ENCODE results near the gene CYP2U1.
A peak's percentile ranks its signal among the peaks of the same experiment; 100 is the strongest.
"Not testable (repeated sequence)": the region's sequence is repeated elsewhere in the genome, so short reads cannot be mapped to it uniquely, and the experiment has no call there.

Gene CYP2U1

DNA sequence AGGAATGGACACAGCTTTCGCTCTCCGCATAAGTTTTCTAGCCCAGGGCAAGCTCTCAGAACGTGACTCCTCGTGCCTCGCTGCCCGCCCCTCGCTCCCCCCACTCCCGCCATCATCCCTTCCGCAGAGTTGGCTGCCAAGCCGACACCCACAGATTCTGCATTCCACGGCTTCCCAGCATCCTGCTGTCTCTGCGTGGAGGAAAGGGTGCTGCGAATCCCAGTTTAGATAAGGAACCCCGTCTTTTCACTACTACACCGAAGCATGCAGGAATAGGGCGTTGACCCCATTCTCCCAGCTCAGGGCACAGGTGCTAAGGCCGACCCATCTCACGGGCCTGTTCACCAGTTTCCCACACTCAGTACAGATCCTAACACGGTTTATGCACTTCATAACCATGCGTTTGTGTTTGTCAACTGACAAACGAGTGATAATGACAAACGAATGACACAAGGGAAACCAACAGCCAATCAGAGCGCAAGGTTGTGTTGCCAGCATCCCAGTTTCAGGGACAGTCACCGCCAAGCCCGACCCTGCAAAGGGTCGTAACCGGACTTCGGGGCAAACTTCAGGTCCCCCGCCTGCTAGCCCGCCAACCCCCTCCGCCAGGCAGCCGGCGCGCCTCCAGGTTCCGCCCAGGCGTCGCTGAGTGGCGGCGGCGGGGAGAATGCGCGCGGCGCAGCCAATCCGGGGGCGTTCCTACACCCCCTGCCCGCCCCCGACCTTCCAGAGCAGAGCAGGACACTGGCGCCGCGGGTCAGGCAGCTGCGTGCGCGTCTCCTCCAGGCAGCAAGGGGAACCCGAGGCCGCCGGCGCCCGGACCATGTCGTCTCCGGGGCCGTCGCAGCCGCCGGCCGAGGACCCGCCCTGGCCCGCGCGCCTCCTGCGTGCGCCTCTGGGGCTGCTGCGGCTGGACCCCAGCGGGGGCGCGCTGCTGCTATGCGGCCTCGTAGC, at the start of gene CYP2U1:
Gene CYP2U1, plus strand, starts transcription at position 729 of the 954 bp plus-strand sequence. Its CDS starts 95 bp downstream, at position 824.
- peak; percentile 68 for DNase-seq

DNA sequence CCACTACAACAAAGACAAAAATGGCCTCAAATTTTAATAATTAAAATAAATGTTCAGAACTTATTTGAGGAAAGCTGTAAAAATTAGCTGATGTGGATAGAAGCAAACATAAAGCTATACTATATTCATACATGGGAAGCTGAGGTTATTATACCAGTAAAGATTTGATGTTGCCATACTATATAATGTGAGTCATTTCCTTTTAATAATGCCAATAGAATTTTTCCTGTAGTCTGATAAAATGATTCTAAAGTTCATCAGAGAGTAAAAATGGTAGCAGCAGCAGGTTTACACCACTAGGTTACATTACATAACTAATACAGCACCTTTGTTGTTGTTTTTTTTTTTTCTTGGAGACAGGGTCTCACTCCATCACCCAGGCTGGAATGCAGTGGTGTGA, 45.5 kb upstream of the CYP2U1 start:
- DNase-seq, result no peak

DNA sequence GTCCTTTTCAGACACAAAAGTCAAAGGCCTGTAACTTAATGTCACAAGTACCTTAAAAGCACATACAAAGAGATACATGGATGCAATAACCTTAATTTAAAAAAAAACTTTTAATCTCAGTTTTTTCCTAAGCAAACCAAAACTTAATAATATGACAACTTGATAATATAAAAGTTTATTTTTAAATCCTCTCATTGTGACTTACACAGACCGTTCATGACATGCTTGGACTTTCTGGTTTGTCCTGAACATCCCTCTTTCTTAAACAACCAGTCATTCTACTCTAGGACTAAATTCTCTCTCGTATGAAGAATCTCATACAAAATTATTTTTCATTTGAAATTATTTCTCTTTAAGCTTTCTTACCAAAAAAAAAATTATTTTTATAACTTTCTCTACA, 43.1 kb upstream of the CYP2U1 start:
- no peak for DNase-seq

DNA sequence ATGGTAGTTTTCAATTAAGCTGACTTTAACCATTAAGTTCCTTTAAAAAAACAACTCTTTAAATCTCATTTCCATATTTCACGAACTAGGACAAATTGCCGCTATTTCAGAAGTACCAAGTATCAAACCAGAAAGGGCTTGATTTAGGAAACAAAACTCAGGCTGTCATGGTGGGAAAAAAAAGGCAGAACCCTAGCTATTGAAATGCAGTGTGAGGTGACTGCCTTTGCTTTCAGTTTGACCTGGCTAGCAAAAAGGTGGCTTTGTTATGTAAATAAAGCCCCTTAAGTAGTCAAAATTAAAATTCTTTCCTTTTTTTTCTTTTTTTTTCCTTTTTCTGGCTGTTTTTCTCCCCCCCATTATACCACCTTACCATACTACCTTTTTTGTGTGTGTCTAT, 40.6 kb upstream of the CYP2U1 start:
- DNase-seq, result no peak

DNA sequence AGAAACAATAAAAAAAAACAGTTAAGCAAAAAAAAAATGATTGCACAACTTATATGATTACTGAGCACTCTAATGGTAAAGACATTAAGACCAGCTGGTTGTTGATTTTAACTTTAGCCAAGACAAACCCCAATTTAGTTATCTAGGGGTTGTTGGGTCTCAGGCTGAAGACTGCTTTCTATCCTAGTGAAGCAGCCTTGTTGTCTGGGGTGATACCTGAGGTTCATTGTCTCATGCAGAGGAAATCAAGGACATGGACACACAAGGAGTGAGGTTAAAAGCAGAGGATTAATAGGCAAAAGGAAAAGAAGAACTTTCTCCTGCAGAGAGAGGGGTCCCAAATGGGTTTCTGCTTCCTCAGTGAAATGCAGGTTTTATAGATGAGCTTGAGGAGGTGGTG, 40.0 kb upstream of the CYP2U1 start:
- DNase-seq, result no peak

DNA sequence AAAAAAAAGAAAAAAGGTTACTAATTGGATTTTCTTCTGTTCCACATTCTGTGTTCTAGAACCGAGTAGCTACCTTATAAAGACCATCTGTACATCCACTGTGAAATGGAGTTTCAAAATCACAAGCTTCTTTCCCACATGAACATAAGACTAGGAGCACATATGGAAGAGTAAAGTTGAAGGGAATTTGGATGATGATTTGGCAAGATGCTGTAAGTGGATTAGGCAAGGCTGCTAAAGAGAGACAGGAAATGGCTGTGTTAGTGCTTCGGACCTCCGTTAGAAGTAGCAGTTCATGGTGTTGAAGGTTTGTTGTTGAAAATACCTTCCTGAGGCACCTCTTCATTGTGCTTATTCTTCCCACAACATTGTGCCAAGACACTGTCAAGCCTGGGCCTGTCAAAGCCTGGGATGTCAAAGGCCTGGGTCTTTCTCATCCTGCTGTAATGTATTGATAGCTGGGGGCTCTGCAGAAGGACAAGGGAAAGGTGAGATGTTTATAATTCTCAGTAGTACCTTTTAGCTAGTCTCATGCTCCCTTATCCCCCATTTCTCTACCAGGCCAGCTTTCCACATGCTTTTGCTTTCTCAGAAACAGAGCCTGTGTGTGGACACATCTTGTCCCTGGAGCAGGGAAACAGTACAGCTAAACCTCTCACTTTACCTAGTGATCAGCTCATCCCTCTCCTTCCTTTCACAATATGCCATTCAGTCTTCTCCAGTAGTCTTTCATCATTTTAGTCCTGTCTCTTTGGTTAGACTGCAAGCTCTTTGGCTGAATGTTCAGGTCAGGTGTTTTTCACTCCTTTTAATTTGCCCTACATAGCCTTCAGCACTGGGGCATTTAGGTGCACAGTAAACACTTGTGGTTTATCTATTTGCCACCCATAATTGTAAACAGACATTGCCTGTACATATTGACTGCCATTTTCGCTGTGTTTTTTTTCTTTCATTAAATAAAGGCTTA, 37.9 kb upstream of the CYP2U1 start:
- DNase-seq, result peak; percentile 51

DNA sequence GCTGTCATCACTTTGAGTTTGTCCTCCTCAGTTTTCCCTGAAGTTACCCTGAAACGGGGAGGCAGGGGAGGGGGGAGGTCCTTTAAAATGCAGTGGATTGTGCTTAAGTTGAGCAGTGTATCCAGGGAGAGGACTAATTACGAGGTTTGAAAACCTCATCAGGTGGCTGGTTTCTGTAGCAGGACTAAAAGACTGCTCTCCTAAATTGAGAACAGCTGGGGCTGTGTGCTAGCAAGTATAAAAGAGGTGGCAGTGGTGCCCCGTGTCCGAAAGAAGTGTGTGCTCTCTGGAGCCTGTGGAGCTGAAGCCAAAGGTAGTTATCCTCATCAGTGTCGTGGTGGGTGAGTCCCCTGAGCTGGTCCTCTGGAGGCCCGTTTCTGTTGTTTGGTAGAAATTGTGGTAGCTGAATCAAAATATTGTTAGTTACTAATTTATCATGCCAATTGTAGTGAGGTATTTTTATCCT, 37.2 kb upstream of the CYP2U1 start:
- DNase-seq, result no peak

DNA sequence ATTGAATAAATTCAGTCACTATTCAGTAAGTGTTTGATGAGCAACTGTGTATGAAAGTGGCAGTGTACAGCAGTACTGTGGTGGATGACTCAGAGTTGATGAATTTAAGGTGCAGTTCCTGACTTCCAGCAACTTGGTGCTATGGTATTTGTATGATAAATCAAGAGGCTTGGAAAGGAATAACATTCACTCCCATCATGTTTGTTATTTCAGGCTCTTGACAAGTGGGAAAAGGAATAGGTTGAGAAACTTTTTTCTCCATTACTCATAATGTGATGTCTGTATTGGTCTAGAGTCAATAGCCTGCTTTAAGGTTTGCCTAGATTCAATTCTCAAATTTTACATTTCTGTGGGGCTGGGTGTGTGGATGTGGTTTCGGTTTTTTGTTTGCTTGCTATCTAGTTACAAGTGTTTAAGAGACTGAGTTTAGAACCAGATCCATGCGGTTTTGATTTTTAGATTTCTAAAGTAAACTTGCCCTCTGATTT, 35.1 kb upstream of the CYP2U1 start:
- peak; percentile 92 for DNase-seq

DNA sequence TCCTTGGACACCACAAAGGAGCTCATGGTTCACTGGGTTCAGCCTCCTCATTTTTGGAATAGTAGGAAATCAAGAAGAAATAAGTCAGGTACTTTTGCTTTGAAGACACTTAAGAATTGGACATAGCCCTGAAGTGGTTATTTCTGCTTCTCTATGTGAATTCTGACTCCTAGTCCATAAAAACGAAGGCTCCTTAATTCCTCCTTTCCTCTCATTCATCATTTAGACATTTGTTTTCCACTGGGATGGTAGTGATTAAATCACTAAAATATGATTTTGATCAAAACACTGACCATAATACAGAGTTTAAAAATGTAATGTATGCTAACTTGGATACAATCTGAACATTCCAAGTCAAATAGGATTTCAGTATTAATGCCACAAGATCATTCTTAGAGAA, 34.7 kb upstream of the CYP2U1 start:
- DNase-seq, result peak; percentile 34

DNA sequence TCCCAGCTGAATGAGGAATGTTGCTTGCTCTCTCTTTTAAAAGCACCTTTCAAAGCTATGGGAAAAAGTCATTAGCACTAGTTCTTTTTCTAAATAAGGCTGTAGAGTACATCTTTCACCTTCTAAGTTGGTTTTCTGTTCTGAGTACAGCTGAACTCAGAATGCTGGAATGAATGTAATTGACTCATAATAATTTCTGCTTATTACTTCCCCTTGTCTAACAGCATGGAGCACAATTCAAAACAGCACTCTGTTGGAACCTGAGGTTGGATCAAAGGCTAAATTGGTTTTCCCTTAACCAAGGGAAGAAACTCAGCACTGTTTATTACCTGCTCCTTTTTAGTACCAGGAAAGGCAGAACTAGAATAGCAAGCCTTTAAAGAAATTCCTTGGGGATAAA, 33.5 kb upstream of the CYP2U1 start:
- peak; percentile 17 for DNase-seq

DNA sequence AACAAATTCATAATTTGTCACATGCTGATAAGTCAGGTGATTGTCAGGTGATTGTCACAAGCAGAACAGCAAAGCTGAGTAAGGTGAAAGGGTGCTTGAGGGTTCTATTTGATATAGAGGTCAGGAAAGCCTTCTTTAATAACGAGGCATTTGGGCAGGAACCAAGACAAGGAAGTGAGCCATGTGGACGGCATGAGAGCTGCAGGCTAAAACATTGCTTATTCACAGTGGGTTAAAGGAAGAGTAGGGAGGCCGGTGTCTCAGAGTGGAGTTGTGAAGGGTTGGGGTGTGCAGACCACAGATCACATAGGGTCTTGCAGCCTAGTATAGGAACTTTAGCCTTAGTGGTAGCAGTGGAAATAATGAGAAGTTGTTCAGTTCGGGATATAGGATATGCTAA, 31.3 kb upstream of the CYP2U1 start:
- peak; percentile 26 for DNase-seq

DNA sequence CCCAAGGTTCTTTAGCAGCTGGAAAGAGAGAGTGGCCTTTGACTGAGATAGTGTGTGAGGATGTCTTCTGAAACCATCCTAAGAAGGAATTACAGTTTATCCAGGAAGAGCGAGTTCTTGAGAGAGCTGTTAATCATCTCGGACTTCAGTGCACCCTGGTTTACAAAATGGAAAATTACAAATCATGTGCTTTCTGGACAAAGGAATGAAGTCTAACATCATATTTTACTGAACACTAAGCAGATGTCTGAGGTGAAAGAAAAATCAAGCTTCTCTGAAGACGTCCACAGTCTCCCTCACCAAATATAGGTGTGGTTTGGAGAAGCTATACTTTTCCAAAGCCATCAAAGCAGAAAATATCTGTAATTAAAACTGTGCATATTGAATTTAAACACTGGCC, 30.8 kb upstream of the CYP2U1 start:
- DNase-seq, result peak; percentile 15

DNA sequence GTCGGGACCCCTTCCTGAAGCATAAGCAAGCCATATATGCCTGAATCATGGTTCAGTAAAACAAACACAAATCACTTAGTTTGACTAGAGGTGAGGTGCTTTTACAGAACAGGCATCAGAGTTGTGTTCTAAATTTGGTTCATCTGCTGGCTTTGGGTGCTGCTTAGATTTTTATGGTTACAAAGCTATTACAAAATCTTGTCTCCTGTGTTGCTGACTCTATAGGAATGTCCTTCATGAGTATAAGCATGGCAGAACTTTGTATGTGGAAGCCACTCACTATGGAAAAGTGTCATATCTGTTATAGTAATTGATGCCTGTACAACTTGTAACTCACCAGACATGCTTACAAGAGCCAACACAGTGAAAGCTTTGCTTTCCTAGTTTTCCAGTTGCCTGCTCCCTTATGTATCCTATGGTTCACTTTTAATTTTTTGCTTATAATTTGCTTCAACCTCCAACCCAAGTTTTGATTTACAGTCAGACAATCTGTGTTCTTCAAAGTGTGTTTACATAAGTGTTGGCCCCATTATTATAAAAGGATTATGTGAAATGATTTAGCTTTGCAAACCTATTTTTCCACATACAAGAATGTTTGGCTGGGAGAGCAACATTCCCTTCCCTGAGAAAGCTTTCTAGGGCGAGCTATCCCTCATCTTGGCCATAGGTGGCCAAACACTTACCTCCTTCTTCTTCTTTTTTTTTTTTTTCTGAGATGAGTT, 30.0 kb upstream of the CYP2U1 start:
- DNase-seq, result no peak

DNA sequence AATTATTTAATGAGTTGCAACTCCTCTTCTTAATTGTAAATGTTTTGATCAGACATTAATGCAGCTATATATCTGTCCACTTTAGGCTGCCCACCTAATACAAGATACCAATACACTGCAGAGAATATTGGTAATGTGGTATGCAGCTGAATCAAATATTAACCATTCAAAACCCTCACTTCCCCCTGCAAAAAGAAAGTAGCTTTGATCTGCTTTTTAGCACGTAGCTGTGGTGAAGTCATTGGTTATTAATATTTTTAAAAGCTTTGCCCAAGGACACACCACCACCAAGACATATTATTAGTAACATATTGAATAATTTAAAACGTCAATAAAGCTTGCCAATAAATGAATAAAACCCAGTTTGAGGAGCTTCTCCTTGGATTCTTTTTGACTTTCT, 28.6 kb upstream of the CYP2U1 start:
- no peak for DNase-seq

DNA sequence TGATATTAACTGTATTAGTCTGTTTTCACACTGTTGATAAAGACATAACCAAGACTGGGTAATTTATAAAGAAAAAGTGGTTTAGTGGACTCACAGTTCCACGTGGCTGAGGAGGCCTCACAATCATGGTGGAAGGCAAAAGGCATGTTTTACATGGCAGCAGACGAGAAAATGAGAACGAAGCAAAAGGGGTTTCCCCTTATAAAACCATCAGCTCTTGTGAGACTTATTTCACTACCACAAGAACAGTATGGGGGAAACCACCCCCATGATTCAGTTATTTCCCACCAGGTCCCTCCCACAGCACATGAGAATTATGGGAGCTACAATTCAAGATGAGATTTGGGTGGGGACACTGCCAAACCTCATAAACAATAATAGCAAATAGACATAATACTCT, 26.3 kb upstream of the CYP2U1 start:
- DNase-seq, result not testable (repeated sequence)

DNA sequence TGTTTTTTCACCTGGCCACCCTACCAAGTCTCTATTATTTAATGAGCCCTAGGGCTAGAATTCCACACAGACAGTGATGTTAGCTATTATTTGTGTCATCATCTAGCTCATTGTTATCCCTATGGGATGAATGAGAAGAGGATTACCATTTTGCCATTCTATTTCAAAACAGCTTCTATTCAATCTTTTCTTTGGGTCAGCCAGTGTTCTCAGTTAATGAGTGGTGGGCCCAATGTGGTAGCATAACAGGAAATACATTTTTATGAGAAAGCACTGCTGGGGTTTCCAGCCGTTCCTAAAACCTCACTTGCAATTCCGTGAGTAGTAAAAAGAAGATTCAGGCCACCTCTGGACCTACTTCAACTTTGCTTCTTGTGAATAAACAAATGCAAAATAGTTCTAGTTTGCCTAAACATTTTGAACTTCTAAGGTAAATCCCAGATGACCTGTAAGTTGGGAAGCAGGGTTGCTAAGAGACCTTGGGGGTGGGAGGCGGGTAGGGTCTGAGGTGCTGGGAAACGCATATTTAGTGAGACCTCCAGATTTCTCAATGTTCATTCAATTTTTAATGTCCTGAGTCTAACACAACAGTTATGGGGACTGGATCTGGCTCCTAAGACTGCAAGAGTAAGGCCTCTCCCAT, 24.8 kb upstream of the CYP2U1 start:
- DNase-seq, result no peak

DNA sequence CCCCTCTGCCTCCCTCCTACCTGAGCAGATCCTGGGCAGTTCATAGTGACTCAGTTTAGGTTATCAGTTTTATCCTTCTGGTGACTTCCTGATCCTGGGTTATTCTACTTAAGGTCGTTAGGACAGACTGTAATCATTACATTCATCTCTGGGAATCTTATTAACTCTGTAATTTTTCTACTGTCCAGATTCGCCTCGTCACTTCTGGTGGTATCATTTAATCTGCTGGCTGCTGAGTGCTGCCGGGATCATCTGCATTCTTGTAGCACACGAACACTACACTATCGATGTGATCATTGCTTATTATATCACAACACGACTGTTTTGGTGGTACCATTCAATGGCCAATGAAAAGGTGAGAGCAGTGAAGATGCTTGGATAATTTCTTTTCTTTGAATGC, 23.0 kb upstream of the CYP2U1 start:
- no peak for DNase-seq

DNA sequence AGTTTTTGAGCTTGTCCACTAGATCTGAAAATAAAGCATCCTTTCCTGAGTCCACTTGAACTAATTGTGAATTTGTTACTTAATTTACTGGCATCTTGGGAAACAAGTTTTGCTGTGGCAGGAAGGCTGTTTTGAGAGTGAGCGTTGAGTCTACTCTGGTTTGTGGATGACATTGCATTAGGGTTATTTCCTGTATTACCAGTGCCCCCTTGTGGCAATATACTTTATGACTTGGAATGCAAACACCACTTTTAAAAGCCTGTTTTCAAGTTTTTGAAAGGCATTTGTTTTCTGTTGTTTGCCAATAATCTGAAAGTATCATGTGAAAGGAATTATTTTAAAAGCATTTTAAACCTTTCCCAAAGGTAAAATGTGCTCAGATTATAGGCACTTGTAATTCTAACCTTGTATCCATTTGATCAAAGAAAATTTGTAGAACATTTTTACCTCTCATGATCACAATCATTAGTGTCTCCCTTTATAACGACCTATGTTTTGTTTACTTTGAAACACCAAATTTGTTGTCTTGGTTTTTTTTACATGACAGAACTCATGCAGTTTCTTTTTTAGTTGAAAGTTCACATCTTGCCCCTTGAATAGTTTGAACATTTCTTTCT, 18.0 kb upstream of the CYP2U1 start:
- peak; percentile 47 for DNase-seq

DNA sequence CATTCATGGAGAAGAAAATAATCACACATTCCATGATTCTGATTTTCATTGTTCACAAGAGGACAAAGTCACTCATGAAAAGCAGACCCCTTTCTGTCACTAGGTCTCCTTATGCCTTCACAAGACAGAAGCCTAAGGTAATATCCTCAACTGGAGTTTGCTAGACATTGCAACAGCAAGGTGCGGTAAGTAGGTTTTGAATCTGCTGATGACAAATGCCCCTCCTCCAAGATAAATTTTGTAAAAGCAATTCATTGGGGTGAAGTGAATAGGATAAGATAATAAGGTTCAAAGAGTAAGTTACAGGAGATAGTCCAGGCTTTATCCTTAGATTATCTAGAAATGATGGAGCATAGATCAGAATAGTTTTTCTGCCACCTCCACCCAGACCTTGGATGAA, 16.1 kb upstream of the CYP2U1 start:
- no peak for DNase-seq

DNA sequence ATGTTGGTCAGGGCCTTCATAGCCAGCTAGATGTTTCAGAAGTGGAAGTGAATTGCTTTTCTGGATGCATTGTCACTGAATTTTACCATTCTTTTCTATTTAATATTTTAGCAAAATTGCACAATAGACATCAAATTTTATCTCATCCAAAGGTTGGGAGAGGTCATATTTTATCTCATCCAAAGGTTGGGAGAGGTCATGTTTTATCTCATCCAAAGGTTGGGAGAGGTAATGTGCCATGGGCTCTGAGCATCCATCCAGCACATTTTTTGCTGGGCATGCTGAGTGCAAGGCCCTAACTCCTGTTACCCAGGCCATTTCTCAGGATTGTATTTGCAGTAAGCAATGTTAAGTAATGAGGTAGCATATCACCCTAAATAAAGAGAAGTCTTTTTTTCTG, 14.7 kb upstream of the CYP2U1 start:
- DNase-seq, result no peak

DNA sequence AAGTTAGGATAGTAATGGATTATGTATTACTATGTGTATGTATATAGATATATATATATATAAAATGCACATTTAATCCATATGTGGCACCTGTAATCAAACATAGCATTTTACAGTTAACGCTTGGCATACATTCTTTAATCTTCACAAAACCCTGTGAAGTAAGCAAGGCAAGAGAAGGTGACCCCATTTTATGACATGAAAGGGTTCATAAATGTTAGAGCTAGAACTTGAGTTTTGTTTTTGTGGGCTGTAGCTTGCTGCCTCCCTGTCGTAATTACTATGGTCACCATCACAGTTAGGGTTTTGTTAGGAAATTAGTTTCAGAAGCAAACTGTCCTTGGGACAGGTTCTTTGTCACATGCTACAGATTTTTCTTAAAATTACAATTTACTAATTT, 13.8 kb upstream of the CYP2U1 start:
- no peak for DNase-seq

All from HCEC 1CT (cell line).